Gastrocnemius medialis (tissue), 4 donors: ENCODE data around the gene MTM1.

ENCODE experiments used
- POLR2A ChIP-seq, 2 donors: fragments of 450-650 bp; IDR thresholded peaks; one replicate each; pipeline ENCODE4 v1.6.1; 2017; ENCODE audit warnings: antibody characterized with exemption in 2 of 2, mild to moderate bottlenecking in 2 of 2, moderate library complexity in 2 of 2
- TF ChIP-seq, protein P1 (sequence below), 5 experiments: fragments of 450-650 bp in 3 of 5; fragments of 200-600 bp in 2 of 5; sonication (generic) in 2 of 5; IDR thresholded peaks in 4 of 5; conservative IDR thresholded peaks in 1 of 5; 1 replicate in 4 of 5; 2 replicates in 1 of 5; pipeline ENCODE4 v1.5.1; 2016 to 2019; ENCODE audit warnings: antibody characterized with exemption in 5 of 5, mild to moderate bottlenecking in 3 of 5, moderate library complexity in 3 of 5

DNA sequence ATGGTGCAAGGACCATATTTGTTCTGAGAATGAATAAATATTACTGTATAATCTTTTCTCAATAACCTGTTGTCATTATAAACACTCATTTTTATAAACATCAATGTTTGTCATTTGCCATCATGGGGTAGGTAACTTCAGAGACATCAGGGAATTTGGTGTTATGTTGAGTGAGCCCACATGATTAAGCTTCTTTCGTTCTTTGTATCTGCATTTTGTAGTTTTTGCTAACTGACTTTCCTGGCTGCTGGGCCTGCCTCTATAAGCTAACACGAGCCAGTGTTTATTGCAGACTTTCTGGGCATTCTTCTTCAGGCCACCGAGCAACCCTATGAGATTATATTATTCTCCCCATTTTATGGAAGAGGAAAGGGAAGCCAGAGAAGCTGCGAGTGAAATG lies 76.0 kb downstream of the MTM1 start:
- TF ChIP-seq, protein P1, sequence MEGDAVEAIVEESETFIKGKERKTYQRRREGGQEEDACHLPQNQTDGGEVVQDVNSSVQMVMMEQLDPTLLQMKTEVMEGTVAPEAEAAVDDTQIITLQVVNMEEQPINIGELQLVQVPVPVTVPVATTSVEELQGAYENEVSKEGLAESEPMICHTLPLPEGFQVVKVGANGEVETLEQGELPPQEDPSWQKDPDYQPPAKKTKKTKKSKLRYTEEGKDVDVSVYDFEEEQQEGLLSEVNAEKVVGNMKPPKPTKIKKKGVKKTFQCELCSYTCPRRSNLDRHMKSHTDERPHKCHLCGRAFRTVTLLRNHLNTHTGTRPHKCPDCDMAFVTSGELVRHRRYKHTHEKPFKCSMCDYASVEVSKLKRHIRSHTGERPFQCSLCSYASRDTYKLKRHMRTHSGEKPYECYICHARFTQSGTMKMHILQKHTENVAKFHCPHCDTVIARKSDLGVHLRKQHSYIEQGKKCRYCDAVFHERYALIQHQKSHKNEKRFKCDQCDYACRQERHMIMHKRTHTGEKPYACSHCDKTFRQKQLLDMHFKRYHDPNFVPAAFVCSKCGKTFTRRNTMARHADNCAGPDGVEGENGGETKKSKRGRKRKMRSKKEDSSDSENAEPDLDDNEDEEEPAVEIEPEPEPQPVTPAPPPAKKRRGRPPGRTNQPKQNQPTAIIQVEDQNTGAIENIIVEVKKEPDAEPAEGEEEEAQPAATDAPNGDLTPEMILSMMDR (IDR thresholded peaks at IDR 0.05 in 4 of 5, conservative IDR thresholded peaks at IDR 0.05 in 1 of 5), result no peak
- no peak for TF ChIP-seq POLR2A (IDR thresholded peaks at IDR 0.05)
